Measurements from ENCODE around the gene PALMD.

The PALMD gene

GRCh38 chr1:99658031-99658290 lies 12.0 kb downstream of the PALMD start:
- no peaks in the 10 kb centered on the region for H3K9me2 ChIP-seq (replicated peaks; ENCODE audit: insufficient read depth, low read length)
- no peak overlapping the region for H3K27ac ChIP-seq (ENCODE audit: low read length)
- no peak overlapping the region for H2AFZ ChIP-seq (ENCODE audit: low read length)
- no peak overlapping the region for H3K4me3 ChIP-seq (ENCODE audit: low read length)
- H3F3A ChIP-seq (ENCODE audit: insufficient read depth, low read length): no peaks in the 10 kb centered on the region
- H4K20me1 ChIP-seq (ENCODE audit: insufficient read depth, low read length): no peaks in the 10 kb centered on the region
- H3K27me3 ChIP-seq (replicated peaks; ENCODE audit: insufficient read depth, low read length): no peaks in the 10 kb centered on the region
- TF ChIP-seq CTCF (IDR thresholded peaks at IDR 0.05; ENCODE audit: low read length) (no peak), EZH2 (optimal IDR thresholded peaks at IDR 0.05; ENCODE audit: low read depth, low read length) (no peak), EZH2phosphoT487 (IDR thresholded peaks at IDR 0.05; ENCODE audit: low read length) (no peak)
- no peak for DNase-seq
- no peaks in the 10 kb centered on the region for H3K9me3 ChIP-seq (replicated peaks; ENCODE audit: insufficient read depth, low read length)
- no peaks in the 10 kb centered on the region for H3K36me3 ChIP-seq (replicated peaks; ENCODE audit: insufficient read depth, low read length)
- no peak overlapping the region for H3K4me2 ChIP-seq (ENCODE audit: low read depth, low read length)
- H3K79me2 ChIP-seq (ENCODE audit: low read length): no peaks in the 10 kb centered on the region
- no peak overlapping the region for H3K9ac ChIP-seq (ENCODE audit: low read length)
- H3K4me1 ChIP-seq (ENCODE audit: low read length): no peaks in the 10 kb centered on the region

- Histone ChIP-seq H3F3A (ENCODE audit: insufficient read depth, low read length) (no peaks in the 10 kb centered on the region), H3K9ac (ENCODE audit: low read length) (no peak overlapping the region), H3K9me2 (replicated peaks; ENCODE audit: insufficient read depth, low read length) (no peaks in the 10 kb centered on the region), H3K4me3 (ENCODE audit: low read length) (no peak overlapping the region), H3K4me2 (ENCODE audit: low read depth, low read length) (no peak overlapping the region), H3K79me2 (ENCODE audit: low read length) (no peaks in the 10 kb centered on the region), H3K9me3 (replicated peaks; ENCODE audit: insufficient read depth, low read length) (no peaks in the 10 kb centered on the region), H3K36me3 (replicated peaks; ENCODE audit: insufficient read depth, low read length) (no peaks in the 10 kb centered on the region), H3K4me1 (ENCODE audit: low read length) (no peaks in the 10 kb centered on the region), H2AFZ (ENCODE audit: low read length) (no peak overlapping the region), H4K20me1 (ENCODE audit: insufficient read depth, low read length) (no peaks in the 10 kb centered on the region), H3K27me3 (replicated peaks; ENCODE audit: insufficient read depth, low read length) (no peaks in the 10 kb centered on the region), H3K27ac (ENCODE audit: low read length) (no peak overlapping the region)
- no peak for DNase-seq
- no peak for TF ChIP-seq EZH2phosphoT487 (IDR thresholded peaks at IDR 0.05; ENCODE audit: low read length)
Measured at GRCh38 chr1:99659755-99660210, 13.9 kb downstream of the PALMD start.

- no peaks in the 10 kb centered on the region for H3K79me2 ChIP-seq (ENCODE audit: low read length)
- TF ChIP-seq EZH2phosphoT487 (IDR thresholded peaks at IDR 0.05; ENCODE audit: low read length) (no peak), EZH2 (optimal IDR thresholded peaks at IDR 0.05; ENCODE audit: low read depth, low read length) (no peak), CTCF (IDR thresholded peaks at IDR 0.05; ENCODE audit: low read length) (no peak)
- DNase-seq: no peak
- no peak overlapping the region for H2AFZ ChIP-seq (ENCODE audit: low read length)
- H3F3A ChIP-seq (ENCODE audit: insufficient read depth, low read length): no peaks in the 10 kb centered on the region
- H3K27ac ChIP-seq (ENCODE audit: low read length): no peak overlapping the region
- no peaks in the 10 kb centered on the region for H3K9me3 ChIP-seq (replicated peaks; ENCODE audit: insufficient read depth, low read length)
- H3K9me2 ChIP-seq (replicated peaks; ENCODE audit: insufficient read depth, low read length): no peaks in the 10 kb centered on the region
- no peaks in the 10 kb centered on the region for H3K4me1 ChIP-seq (ENCODE audit: low read length)
- no peaks in the 10 kb centered on the region for H3K27me3 ChIP-seq (replicated peaks; ENCODE audit: insufficient read depth, low read length)
- no peak overlapping the region for H3K4me2 ChIP-seq (ENCODE audit: low read depth, low read length)
- no peaks in the 10 kb centered on the region for H3K36me3 ChIP-seq (replicated peaks; ENCODE audit: insufficient read depth, low read length)
- no peak overlapping the region for H3K4me3 ChIP-seq (ENCODE audit: low read length)
- H4K20me1 ChIP-seq (ENCODE audit: insufficient read depth, low read length): no peaks in the 10 kb centered on the region
- no peak overlapping the region for H3K9ac ChIP-seq (ENCODE audit: low read length)
Measured at GRCh38 chr1:99660496-99660895, 14.6 kb downstream of the PALMD start.

GRCh38 chr1:99661780-99662179 lies 15.9 kb downstream of the PALMD start:
- H3K27ac ChIP-seq (ENCODE audit: low read length): no peak overlapping the region
- H3K9ac ChIP-seq (ENCODE audit: low read length): no peak overlapping the region
- no peaks in the 10 kb centered on the region for H3K4me1 ChIP-seq (ENCODE audit: low read length)
- no peak overlapping the region for H3K4me2 ChIP-seq (ENCODE audit: low read depth, low read length)
- H3F3A ChIP-seq (ENCODE audit: insufficient read depth, low read length): no peaks in the 10 kb centered on the region
- no peaks in the 10 kb centered on the region for H3K9me3 ChIP-seq (replicated peaks; ENCODE audit: insufficient read depth, low read length)
- no peak overlapping the region for H3K4me3 ChIP-seq (ENCODE audit: low read length)
- H4K20me1 ChIP-seq (ENCODE audit: insufficient read depth, low read length): no peaks in the 10 kb centered on the region
- TF ChIP-seq CTCF (IDR thresholded peaks at IDR 0.05; ENCODE audit: low read length): no peak
- no peak for TF ChIP-seq EZH2 (optimal IDR thresholded peaks at IDR 0.05; ENCODE audit: low read depth, low read length)
- no peak for TF ChIP-seq EZH2phosphoT487 (IDR thresholded peaks at IDR 0.05; ENCODE audit: low read length)
- H3K79me2 ChIP-seq (ENCODE audit: low read length): no peaks in the 10 kb centered on the region
- no peaks in the 10 kb centered on the region for H3K36me3 ChIP-seq (replicated peaks; ENCODE audit: insufficient read depth, low read length)
- no peak for DNase-seq
- no peaks in the 10 kb centered on the region for H3K27me3 ChIP-seq (replicated peaks; ENCODE audit: insufficient read depth, low read length)
- H3K9me2 ChIP-seq (replicated peaks; ENCODE audit: insufficient read depth, low read length): no peaks in the 10 kb centered on the region
- no peak overlapping the region for H2AFZ ChIP-seq (ENCODE audit: low read length)
